Prostate gland (tissue), 2 donors: ENCODE results near the gene HSF4.

ENCODE experiments used
- POLR2A ChIP-seq: fragments of 450-650 bp; IDR thresholded peaks from one replicate; pipeline ENCODE4 v1.6.1; 2016; ENCODE audit warnings: antibody characterized with exemption, mild to moderate bottlenecking
- POLR2AphosphoS5 ChIP-seq: sonication (generic); formaldehyde crosslinking; IDR thresholded peaks from one replicate; pipeline ENCODE4 v1.6.1; 2017; ENCODE audit warnings: antibody characterized with exemption
- TF ChIP-seq, protein P1 (sequence below), 4 experiments: fragments of 200-600 bp in 2 of 4; fragments of 450-650 bp in 2 of 4; sonication (generic) in 2 of 4; IDR thresholded peaks; 1 replicate in 3 of 4; 2 replicates in 1 of 4; pipeline ENCODE4 v1.5.1; 2016 to 2019; ENCODE audit warnings: antibody characterized with exemption in 4 of 4, mild to moderate bottlenecking in 2 of 4, moderate library complexity in 2 of 4

DNA sequence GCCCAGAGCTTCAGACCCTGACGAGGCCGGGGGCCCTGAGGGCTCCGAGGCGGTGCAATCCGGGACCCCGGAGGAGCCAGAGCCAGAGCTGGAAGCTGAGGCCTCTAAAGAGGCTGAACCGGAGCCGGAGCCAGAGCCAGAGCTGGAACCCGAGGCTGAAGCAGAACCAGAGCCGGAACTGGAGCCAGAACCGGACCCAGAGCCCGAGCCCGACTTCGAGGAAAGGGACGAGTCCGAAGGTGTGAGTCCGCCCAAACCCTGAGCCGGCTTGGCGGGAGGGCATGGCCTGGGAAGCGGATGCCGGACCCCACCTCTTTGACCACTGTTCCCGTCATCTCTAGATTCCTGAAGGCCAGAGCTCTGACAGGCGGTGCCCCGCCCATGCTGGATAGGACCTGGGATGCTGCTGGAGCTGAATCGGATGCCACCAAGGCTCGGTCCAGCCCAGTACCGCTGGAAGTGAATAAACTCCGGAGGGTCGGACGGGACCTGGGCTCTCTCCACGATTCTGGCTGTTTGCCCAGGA, 10.2 kb downstream of the HSF4 start:
- TF ChIP-seq, protein P1, sequence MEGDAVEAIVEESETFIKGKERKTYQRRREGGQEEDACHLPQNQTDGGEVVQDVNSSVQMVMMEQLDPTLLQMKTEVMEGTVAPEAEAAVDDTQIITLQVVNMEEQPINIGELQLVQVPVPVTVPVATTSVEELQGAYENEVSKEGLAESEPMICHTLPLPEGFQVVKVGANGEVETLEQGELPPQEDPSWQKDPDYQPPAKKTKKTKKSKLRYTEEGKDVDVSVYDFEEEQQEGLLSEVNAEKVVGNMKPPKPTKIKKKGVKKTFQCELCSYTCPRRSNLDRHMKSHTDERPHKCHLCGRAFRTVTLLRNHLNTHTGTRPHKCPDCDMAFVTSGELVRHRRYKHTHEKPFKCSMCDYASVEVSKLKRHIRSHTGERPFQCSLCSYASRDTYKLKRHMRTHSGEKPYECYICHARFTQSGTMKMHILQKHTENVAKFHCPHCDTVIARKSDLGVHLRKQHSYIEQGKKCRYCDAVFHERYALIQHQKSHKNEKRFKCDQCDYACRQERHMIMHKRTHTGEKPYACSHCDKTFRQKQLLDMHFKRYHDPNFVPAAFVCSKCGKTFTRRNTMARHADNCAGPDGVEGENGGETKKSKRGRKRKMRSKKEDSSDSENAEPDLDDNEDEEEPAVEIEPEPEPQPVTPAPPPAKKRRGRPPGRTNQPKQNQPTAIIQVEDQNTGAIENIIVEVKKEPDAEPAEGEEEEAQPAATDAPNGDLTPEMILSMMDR (IDR thresholded peaks at IDR 0.05) = no peak
- no peak for TF ChIP-seq POLR2A
- no peak for TF ChIP-seq POLR2AphosphoS5
